KOPT-K1 (cell line): ENCODE measurements around the gene CTSL.

Source experiments
- H3K27ac ChIP-seq: fragments of 200-600 bp; sonication (generic); 2 replicates; pipeline ENCODE4 v1.5.1; 2016; ENCODE audit warnings: antibody characterized with exemption, mild to moderate bottlenecking, low read depth, low read length; ENCODE audit not compliant: poor library complexity, severe bottlenecking
- H3K36me3 ChIP-seq: fragments of 200-600 bp; sonication (generic); 2 replicates; pipeline ENCODE4 v1.5.1; 2017; ENCODE audit warnings: antibody characterized with exemption, mild to moderate bottlenecking, low read length, moderate library complexity; ENCODE audit not compliant: insufficient read depth
- H3K9me3 ChIP-seq: fragments of 200-600 bp; sonication (generic); 2 replicates; pipeline ENCODE4 v1.5.1; 2017; ENCODE audit warnings: antibody characterized with exemption, low read length, mild to moderate bottlenecking; ENCODE audit not compliant: insufficient read depth, poor library complexity, severe bottlenecking

CTSL gene

GRCh38 chr9:87708986-87709728 is 16.8 kb upstream of the CTSL start:
- Histone ChIP-seq H3K27ac (no peak overlapping the region), H3K36me3 (no peaks in the 10 kb centered on the region), H3K9me3 (no peaks in the 10 kb centered on the region)

GRCh38 chr9:87710443-87710842 is 15.5 kb upstream of the CTSL start:
- Histone ChIP-seq H3K9me3 (no peaks in the 10 kb centered on the region), H3K27ac (no peak overlapping the region), H3K36me3 (no peaks in the 10 kb centered on the region)

- Histone ChIP-seq H3K27ac (no peak overlapping the region), H3K36me3 (no peaks in the 10 kb centered on the region), H3K9me3 (no peaks in the 10 kb centered on the region)
Measured at GRCh38 chr9:87711857-87712800, 13.8 kb upstream of the CTSL start.

- Histone ChIP-seq H3K36me3 (no peaks in the 10 kb centered on the region), H3K9me3 (no peaks in the 10 kb centered on the region), H3K27ac (no peak overlapping the region)
Measured at GRCh38 chr9:87712801-87713277, 13.1 kb upstream of the CTSL start.

GRCh38 chr9:87713278-87713987 is 12.5 kb upstream of the CTSL start:
- Histone ChIP-seq H3K9me3 (no peaks in the 10 kb centered on the region), H3K27ac (no peak overlapping the region), H3K36me3 (no peaks in the 10 kb centered on the region)

- Histone ChIP-seq H3K9me3 (no peaks in the 10 kb centered on the region), H3K27ac (no peak overlapping the region), H3K36me3 (no peaks in the 10 kb centered on the region)
Measured at GRCh38 chr9:87713988-87714330, 12.0 kb upstream of the CTSL start.

GRCh38 chr9:87714819-87715218 is 11.1 kb upstream of the CTSL start:
- Histone ChIP-seq H3K27ac (no peak overlapping the region), H3K9me3 (no peaks in the 10 kb centered on the region), H3K36me3 (no peaks in the 10 kb centered on the region)

- Histone ChIP-seq H3K36me3 (no peaks in the 10 kb centered on the region), H3K9me3 (no peaks in the 10 kb centered on the region), H3K27ac (no peak overlapping the region)
Measured at GRCh38 chr9:87716141-87716540, 9.8 kb upstream of the CTSL start.

- no peak overlapping the region for H3K27ac ChIP-seq
Measured at GRCh38 chr9:87717456-87717855, 8.5 kb upstream of the CTSL start.

GRCh38 chr9:87718231-87718630 is 7.7 kb upstream of the CTSL start:
- no peaks in the 10 kb centered on the region for H3K9me3 ChIP-seq
- H3K27ac ChIP-seq: no peak overlapping the region
- no peaks in the 10 kb centered on the region for H3K36me3 ChIP-seq

More at GRCh38 chr9:87717456-87717855, 8.5 kb upstream of the CTSL start:
- Histone ChIP-seq H3K9me3 (no peaks in the 10 kb centered on the region), H3K36me3 (no peaks in the 10 kb centered on the region)

GRCh38 chr9:87718852-87719612 is 6.9 kb upstream of the CTSL start:
- H3K9me3 ChIP-seq: no peaks in the 10 kb centered on the region
- H3K36me3 ChIP-seq: no peaks in the 10 kb centered on the region
- no peak overlapping the region for H3K27ac ChIP-seq

GRCh38 chr9:87720173-87720572 is 5.7 kb upstream of the CTSL start:
- H3K36me3 ChIP-seq: no peaks in the 10 kb centered on the region
- no peaks in the 10 kb centered on the region for H3K9me3 ChIP-seq
- no peak overlapping the region for H3K27ac ChIP-seq

- Histone ChIP-seq H3K36me3 (no peaks in the 10 kb centered on the region), H3K27ac (no peak overlapping the region), H3K9me3 (no peaks in the 10 kb centered on the region)
Measured at GRCh38 chr9:87722393-87723088, 3.4 kb upstream of the CTSL start.

GRCh38 chr9:87725356-87725899 is 491 bp upstream of the CTSL start:
- H3K36me3 ChIP-seq: no peaks in the 10 kb centered on the region
- H3K9me3 ChIP-seq: no peaks in the 10 kb centered on the region
- no peak overlapping the region for H3K27ac ChIP-seq
